ENCODE data around the gene FBXO27.

FBXO27 gene

DNA sequence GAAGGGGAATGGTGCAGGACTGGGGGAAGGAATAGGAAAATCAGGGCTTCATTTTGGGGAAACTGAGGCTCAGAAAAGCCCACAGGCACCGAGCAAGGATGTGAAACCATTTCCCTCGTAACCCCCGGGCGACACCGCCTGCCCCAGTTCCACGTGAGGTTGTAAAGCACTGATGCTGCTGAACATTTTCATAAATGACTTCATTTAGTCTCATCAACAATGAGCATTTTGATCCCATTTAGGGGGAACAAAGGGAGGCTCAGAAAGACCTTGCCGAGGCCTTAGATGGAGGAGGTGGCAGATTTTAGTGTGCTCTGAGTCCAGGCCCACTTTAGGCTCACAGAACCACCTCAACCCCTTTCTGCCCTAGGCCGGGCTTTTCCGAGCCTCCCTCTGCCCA is 20.5 kb upstream of the FBXO27 start:
- no peak overlapping the region for H3K4me2 ChIP-seq (ENCODE audit: low read depth, low read length, poor library complexity, severe bottlenecking)
- no peaks in the 10 kb centered on the region for H3K79me2 ChIP-seq (ENCODE audit: insufficient read depth, low read length)
- no peaks in the 10 kb centered on the region for H3K9me2 ChIP-seq (replicated peaks; ENCODE audit: low read depth, low read length)
- H3K27me3 ChIP-seq (ENCODE audit: insufficient read depth, low read length, poor library complexity, severe bottlenecking) = no peaks in the 10 kb centered on the region
- H3F3A ChIP-seq (ENCODE audit: low read depth) = no peaks in the 10 kb centered on the region
- no peaks in the 10 kb centered on the region for H3K9me3 ChIP-seq (ENCODE audit: insufficient read depth, low read depth, low read length)
- H3K36me3 ChIP-seq (ENCODE audit: insufficient read depth, low read length) = no peaks in the 10 kb centered on the region
- H3K9ac ChIP-seq (ENCODE audit: low read depth, low read length, poor library complexity, severe bottlenecking) = no peak overlapping the region
- H2AFZ ChIP-seq (ENCODE audit: low read length) = no peak overlapping the region
- TF ChIP-seq EZH2phosphoT487 (IDR thresholded peaks at IDR 0.05; ENCODE audit: borderline replicate concordance) = no peak
- TF ChIP-seq, protein P1, sequence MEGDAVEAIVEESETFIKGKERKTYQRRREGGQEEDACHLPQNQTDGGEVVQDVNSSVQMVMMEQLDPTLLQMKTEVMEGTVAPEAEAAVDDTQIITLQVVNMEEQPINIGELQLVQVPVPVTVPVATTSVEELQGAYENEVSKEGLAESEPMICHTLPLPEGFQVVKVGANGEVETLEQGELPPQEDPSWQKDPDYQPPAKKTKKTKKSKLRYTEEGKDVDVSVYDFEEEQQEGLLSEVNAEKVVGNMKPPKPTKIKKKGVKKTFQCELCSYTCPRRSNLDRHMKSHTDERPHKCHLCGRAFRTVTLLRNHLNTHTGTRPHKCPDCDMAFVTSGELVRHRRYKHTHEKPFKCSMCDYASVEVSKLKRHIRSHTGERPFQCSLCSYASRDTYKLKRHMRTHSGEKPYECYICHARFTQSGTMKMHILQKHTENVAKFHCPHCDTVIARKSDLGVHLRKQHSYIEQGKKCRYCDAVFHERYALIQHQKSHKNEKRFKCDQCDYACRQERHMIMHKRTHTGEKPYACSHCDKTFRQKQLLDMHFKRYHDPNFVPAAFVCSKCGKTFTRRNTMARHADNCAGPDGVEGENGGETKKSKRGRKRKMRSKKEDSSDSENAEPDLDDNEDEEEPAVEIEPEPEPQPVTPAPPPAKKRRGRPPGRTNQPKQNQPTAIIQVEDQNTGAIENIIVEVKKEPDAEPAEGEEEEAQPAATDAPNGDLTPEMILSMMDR (conservative IDR thresholded peaks at IDR 0.05; ENCODE audit: low read length) = no peak
- H3K4me3 ChIP-seq (ENCODE audit: low read length, poor library complexity, severe bottlenecking) = no peak overlapping the region
- H4K20me1 ChIP-seq (ENCODE audit: insufficient read depth, low read length, poor library complexity, severe bottlenecking) = no peaks in the 10 kb centered on the region
- no peaks in the 10 kb centered on the region for H3K4me1 ChIP-seq (ENCODE audit: insufficient read depth, low read length, poor library complexity, severe bottlenecking)

DNA sequence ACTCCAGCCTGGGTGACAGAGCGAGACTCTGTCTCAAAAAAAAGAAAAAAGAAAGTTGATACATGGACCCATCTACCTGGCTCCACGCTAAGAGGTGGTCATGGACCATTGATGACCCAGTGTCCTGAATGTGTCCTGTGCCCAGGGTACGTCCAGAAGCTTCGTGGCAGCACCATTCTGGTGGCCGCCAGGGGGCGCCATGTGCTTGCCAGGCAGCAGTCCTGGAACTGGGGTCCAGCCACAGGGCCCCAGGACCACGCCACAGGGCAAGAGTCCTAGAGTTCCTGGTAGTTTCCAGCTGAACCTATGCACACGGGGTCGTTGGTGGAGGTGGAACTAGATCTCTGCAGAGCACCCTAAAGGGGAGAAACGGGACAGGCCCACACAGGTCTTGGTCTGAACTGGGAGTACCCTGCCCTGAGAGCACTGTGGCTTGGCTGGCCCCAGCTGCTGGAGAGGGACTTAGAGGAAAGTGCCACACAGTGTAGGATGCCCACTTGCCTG is 19.9 kb upstream of the FBXO27 start:
- no peak overlapping the region for H2AFZ ChIP-seq (ENCODE audit: low read length)
- H3K4me2 ChIP-seq (ENCODE audit: low read depth, low read length, poor library complexity, severe bottlenecking) = no peak overlapping the region
- H3K4me3 ChIP-seq (ENCODE audit: low read length, poor library complexity, severe bottlenecking) = no peak overlapping the region
- no peaks in the 10 kb centered on the region for H3F3A ChIP-seq (ENCODE audit: low read depth)
- no peaks in the 10 kb centered on the region for H3K9me2 ChIP-seq (replicated peaks; ENCODE audit: low read depth, low read length)
- no peaks in the 10 kb centered on the region for H4K20me1 ChIP-seq (ENCODE audit: insufficient read depth, low read length, poor library complexity, severe bottlenecking)
- TF ChIP-seq, protein P1 (conservative IDR thresholded peaks at IDR 0.05; ENCODE audit: low read length) = peak; percentile 91
- no peak for TF ChIP-seq EZH2phosphoT487 (IDR thresholded peaks at IDR 0.05; ENCODE audit: borderline replicate concordance)
- H3K4me1 ChIP-seq (ENCODE audit: insufficient read depth, low read length, poor library complexity, severe bottlenecking) = no peaks in the 10 kb centered on the region
- H3K36me3 ChIP-seq (ENCODE audit: insufficient read depth, low read length) = no peaks in the 10 kb centered on the region
- no peak overlapping the region for H3K9ac ChIP-seq (ENCODE audit: low read depth, low read length, poor library complexity, severe bottlenecking)
- H3K9me3 ChIP-seq (ENCODE audit: insufficient read depth, low read depth, low read length) = no peaks in the 10 kb centered on the region
- no peaks in the 10 kb centered on the region for H3K79me2 ChIP-seq (ENCODE audit: insufficient read depth, low read length)
- H3K27me3 ChIP-seq (ENCODE audit: insufficient read depth, low read length, poor library complexity, severe bottlenecking) = no peaks in the 10 kb centered on the region

DNA sequence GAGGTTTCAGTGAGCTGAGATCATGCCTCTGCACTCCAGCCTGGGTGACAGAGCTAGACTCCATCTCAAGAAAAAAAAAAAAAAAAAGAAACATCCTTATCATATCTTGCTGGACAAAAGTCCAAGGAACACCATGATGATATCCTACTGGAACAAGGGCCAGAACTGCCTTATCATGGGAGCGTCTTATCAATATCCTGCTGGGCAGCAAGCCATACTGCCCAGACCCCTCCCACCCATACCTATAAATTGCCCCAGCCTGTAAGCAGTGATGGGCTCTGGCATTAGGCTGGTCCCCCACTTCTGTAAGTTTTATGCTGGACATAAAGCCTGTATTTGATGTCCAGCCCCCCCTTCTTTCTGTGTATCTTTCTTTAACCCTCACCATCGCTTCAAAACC is 14.7 kb upstream of the FBXO27 start:
- no peaks in the 10 kb centered on the region for H3K9me2 ChIP-seq (replicated peaks; ENCODE audit: low read depth, low read length)
- H3K27me3 ChIP-seq (ENCODE audit: insufficient read depth, low read length, poor library complexity, severe bottlenecking) = peaks cover 4% of the 10 kb centered on the region
- no peaks in the 10 kb centered on the region for H3K36me3 ChIP-seq (ENCODE audit: insufficient read depth, low read length)
- H3K9me3 ChIP-seq (ENCODE audit: insufficient read depth, low read depth, low read length) = 0 out of 2 replicates have a peak, but pooled peaks cover 5% of the 10 kb centered on the region
- H3K9ac ChIP-seq (ENCODE audit: low read depth, low read length, poor library complexity, severe bottlenecking) = no peak overlapping the region
- TF ChIP-seq EZH2phosphoT487 (IDR thresholded peaks at IDR 0.05; ENCODE audit: borderline replicate concordance) = no peak
- TF ChIP-seq, protein P1 (conservative IDR thresholded peaks at IDR 0.05; ENCODE audit: low read length) = no peak
- no peak overlapping the region for H3K4me3 ChIP-seq (ENCODE audit: low read length, poor library complexity, severe bottlenecking)
- H3F3A ChIP-seq (ENCODE audit: low read depth) = no peaks in the 10 kb centered on the region
- no peaks in the 10 kb centered on the region for H4K20me1 ChIP-seq (ENCODE audit: insufficient read depth, low read length, poor library complexity, severe bottlenecking)
- no peak overlapping the region for H3K4me2 ChIP-seq (ENCODE audit: low read depth, low read length, poor library complexity, severe bottlenecking)
- no peaks in the 10 kb centered on the region for H3K79me2 ChIP-seq (ENCODE audit: insufficient read depth, low read length)
- H2AFZ ChIP-seq (ENCODE audit: low read length) = no peak overlapping the region
- no peaks in the 10 kb centered on the region for H3K4me1 ChIP-seq (ENCODE audit: insufficient read depth, low read length, poor library complexity, severe bottlenecking)

Data from Loucy (cell line).